H1 (cell line): ENCODE measurements around the gene ATP11A. TPM values are rescaled to one million over a fixed set of nuclear protein-coding genes. Genes with fewer than 3 reads are reported as not detected.

Experiments
- CTCF ChIA-PET: fragments of 300-600 bp; sonication (Branson Sonifier 250); formaldehyde crosslinking; loops from one replicate; lab custom pipeline; 2021; ENCODE audit not compliant: partially characterized antibody; lab: Charles Lee
- POLR2A ChIA-PET: fragments of 300-600 bp; sonication (Branson Sonifier 250); formaldehyde crosslinking; loops from one replicate; lab custom pipeline; 2021; ENCODE audit warnings: inconsistent platforms; ENCODE audit not compliant: partially characterized antibody; lab: Charles Lee
- DNase-seq, 2 experiments: peaks; one replicate each; pipeline versions ENCODE4 v3.0.0 to v3.0.0-alpha.2; 2010 to 2022; ENCODE audit warnings: low spot score in 2 of 2, low read depth in 1 of 2, mixed read lengths in 1 of 2
- FAIRE-seq: peaks from 2 replicates; lab custom pipeline; 2011; peaks lifted over from hg19 to GRCh38; lab: Jason Lieb, UNC
- H2AFZ ChIP-seq: 2 replicates; pipeline ENCODE4 v1.8.1; 2012; ENCODE audit warnings: low read length, inconsistent platforms
- H2AK5ac ChIP-seq: 2 replicates; pipeline ENCODE4 v1.6.1; 2013; ENCODE audit warnings: low read depth, low read length
- H2BK120ac ChIP-seq: replicated peaks from 2 replicates; pipeline ENCODE3; 2013; ENCODE audit warnings: low read depth, low read length, inconsistent platforms
- H2BK12ac ChIP-seq: 2 replicates; pipeline ENCODE4 v1.6.1; 2013; ENCODE audit warnings: low read depth, low read length
- H2BK15ac ChIP-seq: 2 replicates; pipeline ENCODE4 v1.6.1; 2013; ENCODE audit warnings: low read length
- H2BK20ac ChIP-seq: 2 replicates; pipeline ENCODE4 v1.6.1; 2013; ENCODE audit warnings: low read length
- H2BK5ac ChIP-seq: 2 replicates; pipeline ENCODE4 v1.6.1; 2013; ENCODE audit warnings: low read depth, low read length
- H3K14ac ChIP-seq: 2 replicates; pipeline ENCODE4 v1.6.1; 2013; ENCODE audit warnings: inconsistent platforms; ENCODE audit not compliant: insufficient read length
- H3K18ac ChIP-seq: 2 replicates; pipeline ENCODE4 v1.6.1; 2013; ENCODE audit warnings: low read length; ENCODE audit errors: extremely low read depth
- H3K23ac ChIP-seq: 2 replicates; pipeline ENCODE4 v1.6.1; 2013; ENCODE audit warnings: inconsistent platforms; ENCODE audit not compliant: insufficient read length
- H3K23me2 ChIP-seq: 2 replicates; pipeline ENCODE4 v1.6.1; 2013; ENCODE audit warnings: low read depth, low read length
- H3K27ac ChIP-seq: 2 replicates; pipeline ENCODE4 v1.6.1; 2011; ENCODE audit warnings: low read depth, low read length, inconsistent platforms
- H3K27me3 ChIP-seq, 4 experiments: replicated peaks in 1 of 4; 1 replicate in 1 of 4; 2 replicates in 3 of 4; pipeline versions ENCODE4 v1.6.1 to v1.8.1; 2011 to 2013; ENCODE audit warnings: low read length in 3 of 4, mild to moderate bottlenecking in 3 of 4, inconsistent platforms in 2 of 4, mixed read lengths in 2 of 4, moderate library complexity in 1 of 4; ENCODE audit not compliant: control insufficient read depth in 3 of 4, insufficient read depth in 3 of 4; ENCODE audit errors: extremely low read depth in 1 of 4
- H3K36me3 ChIP-seq, 4 experiments: 2 replicates each; pipeline versions ENCODE4 v1.6.1 to v1.8.1; 2011 to 2013; ENCODE audit warnings: mild to moderate bottlenecking in 4 of 4, low read length in 3 of 4, moderate library complexity in 2 of 4, control low read depth in 1 of 4, inconsistent platforms in 1 of 4; ENCODE audit not compliant: insufficient read depth in 4 of 4, control insufficient read depth in 2 of 4
- H3K4ac ChIP-seq: replicated peaks from 2 replicates; pipeline ENCODE3; 2013; ENCODE audit warnings: low read length, low read depth, mixed read lengths, inconsistent platforms; ENCODE audit not compliant: insufficient read length
- H3K4me1 ChIP-seq, 4 experiments: replicated peaks in 1 of 4; 1 replicate in 1 of 4; 2 replicates in 3 of 4; pipeline versions ENCODE4 v1.6.1 to v1.8.1; 2011 to 2013; ENCODE audit warnings: low read length in 3 of 4, inconsistent platforms in 2 of 4, mixed read lengths in 1 of 4; ENCODE audit not compliant: insufficient read depth in 4 of 4, control insufficient read depth in 3 of 4
- H3K4me2 ChIP-seq, 2 experiments: 2 replicates each; pipeline versions ENCODE4 v1.6.1 to v1.8.1; 2011 to 2013; ENCODE audit warnings: low read depth in 2 of 2, low read length in 2 of 2, control low read depth in 1 of 2, inconsistent platforms in 1 of 2, mild to moderate bottlenecking in 1 of 2; ENCODE audit not compliant: insufficient read depth in 1 of 2
- H3K4me3 ChIP-seq, 4 experiments: fragments of 200-600, 300-600 bp in 1 of 4; sonication (generic), shearing (Covaris generic), sonication (Bioruptor Twin) in 1 of 4; 2 replicates each; pipeline versions ENCODE4 v1.5.1 to v1.8.1; 2011 to 2016; ENCODE audit warnings: low read length in 4 of 4, low read depth in 3 of 4, control low read depth in 2 of 4, inconsistent platforms in 2 of 4, mild to moderate bottlenecking in 2 of 4, mixed read lengths in 1 of 4, moderate library complexity in 1 of 4; ENCODE audit not compliant: insufficient read depth in 2 of 4; ENCODE audit errors: extremely low read depth in 1 of 4
- H3K56ac ChIP-seq: replicated peaks from 2 replicates; pipeline ENCODE3; 2013; ENCODE audit warnings: low read depth, mild to moderate bottlenecking, mixed read lengths, low read length, inconsistent platforms; ENCODE audit not compliant: insufficient read length
- H3K79me1 ChIP-seq: 2 replicates; pipeline ENCODE4 v1.6.1; 2013; ENCODE audit warnings: low read depth, low read length, control low read depth
- H3K79me2 ChIP-seq, 2 experiments: 2 replicates each; pipeline versions ENCODE4 v1.6.1 to v1.8.1; 2012 to 2013; ENCODE audit warnings: low read length in 2 of 2, mild to moderate bottlenecking in 2 of 2, inconsistent platforms in 1 of 2; ENCODE audit not compliant: insufficient read depth in 2 of 2, control insufficient read depth in 1 of 2
- H3K9ac ChIP-seq, 4 experiments: replicated peaks in 1 of 4; 1 replicate in 1 of 4; 2 replicates in 3 of 4; pipeline versions ENCODE4 v1.6.1 to v1.8.1; 2011 to 2013; ENCODE audit warnings: low read depth in 3 of 4, low read length in 3 of 4, control low read depth in 2 of 4, mild to moderate bottlenecking in 2 of 4, moderate library complexity in 2 of 4, inconsistent platforms in 1 of 4; ENCODE audit errors: extremely low read depth in 1 of 4
- H3K9me3 ChIP-seq, 2 experiments: 2 replicates each; pipeline versions ENCODE4 v1.6.1 to v1.8.1; 2012 to 2013; ENCODE audit warnings: mild to moderate bottlenecking in 2 of 2, moderate library complexity in 2 of 2, control low read depth in 1 of 2, inconsistent platforms in 1 of 2, low read depth in 1 of 2, low read length in 1 of 2, mixed read lengths in 1 of 2; ENCODE audit not compliant: insufficient read depth in 2 of 2
- H4K20me1 ChIP-seq, 2 experiments: replicated peaks in 1 of 2; 2 replicates each; pipeline versions ENCODE3 to v1.8.1; 2011 to 2013; ENCODE audit warnings: inconsistent platforms in 2 of 2, low read length in 2 of 2, mild to moderate bottlenecking in 1 of 2; ENCODE audit not compliant: insufficient read depth in 2 of 2, control insufficient read depth in 1 of 2
- H4K5ac ChIP-seq: 2 replicates; pipeline ENCODE4 v1.6.1; 2013; ENCODE audit warnings: low read length, low read depth, mixed read lengths, inconsistent platforms; ENCODE audit not compliant: insufficient read length
- H4K8ac ChIP-seq: 2 replicates; pipeline ENCODE4 v1.8.0; 2013; ENCODE audit warnings: mild to moderate bottlenecking, moderate library complexity, low read length, inconsistent platforms; ENCODE audit not compliant: insufficient read depth; ENCODE audit errors: extremely low read depth
- H4K91ac ChIP-seq: replicated peaks from 2 replicates; pipeline ENCODE3; 2013; ENCODE audit warnings: low read length, mixed read lengths, inconsistent platforms; ENCODE audit not compliant: insufficient read length
- BACH1 ChIP-seq: IDR thresholded peaks from 2 replicates; pipeline ENCODE4 v1.6.1; 2012; ENCODE audit warnings: low read length, improper control_type of control experiment
- CBX5 ChIP-seq: fragments of 300-800, 300-1000 bp; sonication (generic); IDR thresholded peaks from 2 replicates; pipeline ENCODE4 v1.7.1; 2016; ENCODE audit warnings: antibody characterized with exemption, low read length, low read depth
- EZH2 ChIP-seq: fragments of 200-600 bp; sonication (generic); IDR thresholded peaks from 2 replicates; pipeline ENCODE4 v1.7.1; 2012; ENCODE audit warnings: low read depth, mild to moderate bottlenecking, moderate library complexity, low read length, inconsistent platforms; ENCODE audit not compliant: severe bottlenecking
- FOSL1 ChIP-seq: IDR thresholded peaks from 2 replicates; pipeline ENCODE4 v1.6.1; 2011; ENCODE audit warnings: mild to moderate bottlenecking, low read depth, low read length, moderate library complexity; ENCODE audit not compliant: insufficient read depth
- HDAC6 ChIP-seq: IDR thresholded peaks from one replicate; pipeline ENCODE4 v1.7.1; 2012; ENCODE audit warnings: low read depth, mild to moderate bottlenecking, inconsistent platforms, low read length, moderate library complexity
- RAD21 ChIP-seq, 2 experiments: IDR thresholded peaks in 1 of 2; conservative IDR thresholded peaks in 1 of 2; 2 replicates each; pipeline ENCODE4 v1.6.1; 2011; ENCODE audit warnings: low read depth in 2 of 2, low read length in 2 of 2, improper control_type of control experiment in 1 of 2, inconsistent platforms in 1 of 2, mild to moderate bottlenecking in 1 of 2, moderate library complexity in 1 of 2
- RFX5 ChIP-seq: IDR thresholded peaks from 2 replicates; pipeline ENCODE4 v1.6.1; 2011; ENCODE audit warnings: low read depth, low read length, improper control_type of control experiment, borderline replicate concordance
- SAP30 ChIP-seq: fragments of 300-600 bp; sonication (generic); IDR thresholded peaks from 2 replicates; pipeline ENCODE4 v1.7.1; 2012; ENCODE audit warnings: low read length, moderate library complexity, mild to moderate bottlenecking, inconsistent platforms; ENCODE audit not compliant: insufficient read depth, insufficient replicate concordance
- SIX5 ChIP-seq: IDR thresholded peaks from 2 replicates; pipeline ENCODE4 v1.6.1; 2011; ENCODE audit warnings: mild to moderate bottlenecking, low read depth, low read length
- WGBS, 2 experiments: shearing (Covaris generic) in 1 of 2; methylation state at CpG; one replicate each; pipeline versions ENCODE4 v1.1.6 to v1.1.7; 2013 to 2015; ENCODE audit warnings: low lambda C conversion rate in 2 of 2, mixed read lengths in 2 of 2, inconsistent platforms in 1 of 2, low coverage in 1 of 2, missing lambda C conversion rate in 1 of 2; ENCODE audit not compliant: insufficient replicate concordance in 2 of 2, insufficient coverage in 1 of 2, insufficient read length in 1 of 2; ENCODE audit errors: extremely low coverage in 1 of 2, missing lambda C conversion rate in 1 of 2; 5-methylcytosine and 5-hydroxymethylcytosine counted together
- polyA plus RNA-seq, 7 experiments: library from polyadenylated mRNA; depleted of rRNA in 3 of 7; stranded (reverse) in 5 of 7; unstranded in 2 of 7; fragments of >200 nt in 5 of 7; fragments of 200-250 nt in 2 of 7; gene quantifications; 1 replicate in 5 of 7; 2 replicates in 1 of 7; 4 replicates in 1 of 7; pipeline versions ENCODE4 v1.2.1 to v1.2.3, GENCODE V29; 2011 to 2013; ENCODE audit warnings: missing spikeins in 2 of 7, mixed read lengths in 2 of 7
- total RNA-seq: library from RNA; stranded (reverse); fragmentation: NEBNext Ultra II Directional; extraction: Animal tissue kit (Norgen Biotek cat#: 25700); gene quantifications from 2 replicates; pipeline ENCODE4 v1.2.1, GENCODE V29; 2021
- TF ChIP-seq, protein P1 (sequence below): IDR thresholded peaks from 2 replicates; pipeline ENCODE4 v1.6.1; 2012; ENCODE audit warnings: inconsistent platforms

ATP11A gene
- total and polyA plus RNA-seq, 2 of the 8 experiments (the other 6 are each of a cell fraction or from before 2014, with no cell fraction given), result 28.8 to 72.9 TPM

DNA sequence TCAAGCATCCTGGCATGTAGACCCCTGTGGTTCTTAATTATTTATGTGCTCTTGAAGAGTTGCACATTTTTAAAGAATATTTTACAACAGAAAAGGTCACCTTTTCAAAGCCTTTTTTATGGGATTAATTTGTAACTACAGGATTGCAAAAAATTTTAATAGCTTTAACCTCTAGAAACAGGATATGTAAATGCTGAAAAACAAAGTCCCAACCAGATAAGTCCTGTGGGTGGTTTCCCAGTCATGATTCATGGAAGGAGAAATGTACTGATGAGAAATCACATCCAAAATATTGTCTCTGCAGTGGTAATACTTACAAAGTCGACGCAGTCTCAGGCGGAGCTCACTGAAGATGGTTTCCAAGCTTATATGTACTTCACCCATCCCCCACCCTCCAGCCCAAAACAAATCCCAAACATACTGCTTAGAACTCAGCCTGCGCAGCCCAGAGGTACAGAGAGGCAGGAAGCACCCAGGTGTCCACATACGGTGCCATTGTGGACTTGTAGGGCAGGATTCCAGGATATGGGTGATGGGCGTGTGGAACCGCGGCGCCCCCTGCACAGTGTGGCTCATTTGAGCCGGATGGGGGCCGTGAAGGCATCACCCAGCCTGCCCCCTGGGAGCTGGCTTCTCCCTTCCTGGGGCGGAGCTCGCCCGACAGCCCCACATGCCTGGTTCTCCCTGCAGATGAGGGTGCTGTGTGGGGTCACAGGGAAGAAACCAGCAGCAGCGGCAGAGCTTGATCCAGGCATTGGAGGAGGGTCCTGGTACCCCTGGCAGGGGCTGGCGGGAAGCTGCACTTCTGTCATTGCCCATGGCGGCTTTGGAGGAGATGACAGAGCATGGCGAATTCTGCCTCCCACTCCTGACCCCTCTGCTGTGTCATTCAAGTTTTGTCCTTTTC is 101.2 kb downstream of the ATP11A start:
- Histone ChIP-seq H2BK15ac (no peak overlapping the region), H3K79me2 (peaks cover 0 to 3% of the 10 kb centered on the region in 2 experiments; a peak in 1 of 4 replicates), H4K91ac (peak overlapping the region; percentile 16), H2BK120ac (no peak overlapping the region), H3K23ac (no peak overlapping the region), H2BK5ac (peak overlapping the region; percentile 71), H4K20me1 (no peaks in the 10 kb centered on the region), H3K79me1 (no peaks in the 10 kb centered on the region; the same call in 1 of the 2 replicates), H3K18ac (peak overlapping the region; percentile 57; the same call in 1 of the 2 replicates), H3K4me2 (no peak overlapping the region), H3K27me3 (no peaks in the 10 kb centered on the region), H2AFZ (no peak overlapping the region), H4K5ac (no peak overlapping the region), H3K4me3 (no peak overlapping the region), H2AK5ac (no peak overlapping the region; the same call in 1 of the 2 replicates), H3K9me3 (peaks cover 0 to 10% of the 10 kb centered on the region in 2 experiments; a peak in 1 of 4 replicates), H2BK20ac (no peak overlapping the region; the same call in 1 of the 2 replicates), H4K8ac (no peak overlapping the region), H3K23me2 (0 out of 2 replicates have a peak, but pooled peaks cover 1% of the 10 kb centered on the region), H3K14ac (no peak overlapping the region), H3K4me1 (peaks cover 5 to 8% (median 7%) of the 10 kb centered on the region in 4 experiments), H3K56ac (no peak overlapping the region), H3K9ac (no peak overlapping the region), H3K4ac (no peak overlapping the region), H2BK12ac (no peak overlapping the region), H3K36me3 (peaks cover 0 to 26% (median 3%) of the 10 kb centered on the region in 4 experiments; a peak in 5 of 8 replicates), H3K27ac (no peak overlapping the region)
- POLR2A ChIA-PET, result interaction anchor here (0.9 kb wide), 1 partner anchor 14 kb away, joined by 3 read pairs; no protein-coding TSS in a partner anchor
- FAIRE-seq, result no peak
- WGBS, 2 experiments, result 91% methylated on average over 17 of the region's 18 CpGs; no CpG with 5 or more reads in 1 of the 2 experiments
- CTCF ChIA-PET, result interaction anchor here (0.5 to 1.0 kb wide), 3 partner anchors 9 to 207 kb away, joined by 3 read pairs; no protein-coding TSS in a partner anchor
- DNase-seq, result peak in 1 of 2 experiments; percentile 39
- no peak for TF ChIP-seq FOSL1
- no peak for TF ChIP-seq SAP30
- no peak for TF ChIP-seq CBX5
- TF ChIP-seq, protein P1, sequence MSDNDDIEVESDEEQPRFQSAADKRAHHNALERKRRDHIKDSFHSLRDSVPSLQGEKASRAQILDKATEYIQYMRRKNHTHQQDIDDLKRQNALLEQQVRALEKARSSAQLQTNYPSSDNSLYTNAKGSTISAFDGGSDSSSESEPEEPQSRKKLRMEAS, result no peak
- TF ChIP-seq SIX5, result no peak
- no peak for TF ChIP-seq RAD21 (IDR thresholded peaks at IDR 0.05 in 1 of 2, conservative IDR thresholded peaks at IDR 0.05 in 1 of 2; ENCODE audit: low read depth in 2 of 2, low read length in 2 of 2)
- TF ChIP-seq RFX5, result no peak
- TF ChIP-seq EZH2, result no peak
- TF ChIP-seq HDAC6, result no peak
- no peak for TF ChIP-seq BACH1
